B cell (primary cell): Measurements from ENCODE around the gene NELL2.

Experiments used
- CTCF ChIP-seq: fragments of 200-600 bp; IDR thresholded peaks from one replicate; pipeline ENCODE4 v1.8.0; 2022; ENCODE audit warnings: antibody characterized with exemption, mild to moderate bottlenecking
- EZH2 ChIP-seq: IDR thresholded peaks from 2 replicates; pipeline ENCODE4 v1.6.1; 2012; ENCODE audit warnings: borderline replicate concordance, low read depth, mild to moderate bottlenecking, moderate library complexity, low read length; ENCODE audit not compliant: insufficient read depth, poor library complexity, severe bottlenecking

GRCh38 chr12:44464180-44464579, 411.9 kb downstream of the NELL2 start:
- TF ChIP-seq CTCF = no peak
- TF ChIP-seq EZH2 = no peak
